NCI-H1694 (cell line): ENCODE data around the gene LOXL1.
A peak's percentile ranks its signal among the peaks of the same experiment; 100 is the strongest.

Experiments used
- DNase-seq: peaks from one replicate; lab custom pipeline; 2025; lab: John Stamatoyannopoulos, UW

LOXL1 gene

DNA sequence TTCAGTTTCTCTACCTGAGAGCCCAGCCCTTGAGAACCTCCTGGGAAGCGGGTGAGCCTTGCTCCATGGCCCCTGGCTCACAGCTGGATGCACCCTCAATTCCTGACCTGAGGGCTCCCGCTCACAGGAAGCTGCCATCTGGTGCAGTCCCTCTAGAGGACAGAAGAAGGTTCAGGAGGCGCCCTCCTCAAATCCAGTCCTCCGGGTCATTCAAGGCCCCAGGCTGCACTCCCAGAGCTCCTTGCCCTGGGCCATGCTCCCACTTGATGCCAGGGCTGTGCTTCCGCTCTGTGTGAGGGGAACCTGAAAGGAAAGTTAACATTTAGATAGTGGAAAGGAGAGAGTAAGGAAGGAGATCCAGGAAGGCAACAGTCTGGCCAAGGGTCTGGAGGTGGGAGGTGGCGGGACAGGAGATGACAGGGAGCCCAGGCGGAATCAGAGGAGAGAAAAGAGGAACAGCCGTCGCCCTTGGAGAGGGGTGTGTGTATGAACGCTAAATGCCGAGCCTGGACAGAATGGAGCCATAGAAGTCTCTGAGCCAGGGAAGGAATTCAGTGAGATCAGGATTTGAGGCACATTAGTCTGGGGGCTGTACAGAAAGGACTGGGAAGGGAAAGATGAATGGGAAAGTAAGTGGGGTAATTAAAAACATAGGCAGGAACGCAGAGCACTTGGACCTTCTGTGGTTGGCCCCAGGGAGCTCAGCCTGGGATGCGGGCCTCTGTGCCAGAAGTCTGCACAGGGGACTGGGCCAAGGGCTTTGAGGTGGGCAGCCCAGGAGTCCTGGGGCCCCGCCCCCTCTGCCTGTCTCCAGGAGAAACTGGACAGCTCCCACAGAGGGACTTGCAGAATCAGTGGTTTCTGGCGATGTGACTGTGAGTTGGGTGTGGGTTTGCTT is 26.8 kb upstream of the LOXL1 start:
- no peak for DNase-seq

DNA sequence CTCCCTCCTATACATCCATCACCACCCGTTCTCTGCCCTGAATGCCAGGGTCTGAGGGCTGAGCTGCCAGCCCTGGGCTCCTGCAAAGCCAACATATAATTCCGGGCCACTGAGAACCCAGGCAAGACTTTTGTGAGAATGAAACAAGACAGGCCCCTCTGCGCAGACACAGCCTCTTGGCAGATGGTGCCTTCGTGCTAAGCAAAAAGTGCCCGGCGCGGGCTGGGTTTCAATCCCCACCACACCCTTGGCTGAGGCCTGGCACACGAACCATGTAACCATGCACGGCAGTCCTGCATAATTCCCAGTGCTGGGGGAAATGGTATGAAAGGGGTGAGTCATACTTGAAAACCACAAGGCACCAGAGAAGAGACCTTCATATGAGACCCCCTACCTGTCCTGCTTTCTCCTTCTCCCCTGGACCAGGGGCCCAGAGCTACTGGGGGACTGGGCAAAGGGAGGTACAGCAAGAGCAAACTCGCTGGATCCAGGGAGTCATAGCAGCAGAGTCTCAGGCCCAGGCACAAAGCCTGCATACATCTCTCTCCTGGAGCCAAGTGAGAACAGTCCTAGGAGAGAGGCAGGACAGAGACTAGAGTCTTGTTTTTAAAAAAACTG is 26.1 kb upstream of the LOXL1 start:
- DNase-seq: no peak

DNA sequence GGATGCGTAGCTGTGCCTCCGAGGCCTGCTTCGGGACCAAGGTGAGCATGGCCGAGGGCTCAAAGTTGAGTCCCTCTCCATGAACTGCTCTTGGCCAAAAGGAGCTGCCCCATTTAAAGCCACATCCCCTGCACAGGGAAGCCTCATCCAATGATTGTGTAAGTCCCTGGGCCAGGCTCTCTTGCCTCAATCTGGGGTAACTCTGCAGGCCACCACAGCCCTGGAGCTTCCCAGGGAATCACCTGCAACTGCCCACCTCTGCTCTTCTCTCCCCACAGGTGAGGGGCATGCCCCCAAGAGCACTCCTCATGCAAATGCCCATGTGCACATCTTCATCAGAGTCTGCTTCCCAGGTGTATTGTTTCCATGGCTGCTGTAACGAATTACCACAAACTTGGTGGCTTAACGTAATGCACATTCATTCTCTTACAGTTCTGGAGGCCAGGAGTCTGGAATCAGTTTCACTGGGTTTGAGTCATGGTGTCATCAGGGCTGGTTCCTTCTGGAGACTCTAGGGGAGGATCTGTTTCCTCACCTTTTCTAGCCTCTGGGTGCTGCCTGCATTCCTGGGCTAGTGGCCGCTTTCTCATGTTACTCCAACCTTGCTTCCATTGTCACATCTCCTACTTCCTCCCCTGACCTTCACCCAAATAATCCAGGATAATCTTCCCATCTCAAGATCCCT is 25.0 kb upstream of the LOXL1 start:
- no peak for DNase-seq

DNA sequence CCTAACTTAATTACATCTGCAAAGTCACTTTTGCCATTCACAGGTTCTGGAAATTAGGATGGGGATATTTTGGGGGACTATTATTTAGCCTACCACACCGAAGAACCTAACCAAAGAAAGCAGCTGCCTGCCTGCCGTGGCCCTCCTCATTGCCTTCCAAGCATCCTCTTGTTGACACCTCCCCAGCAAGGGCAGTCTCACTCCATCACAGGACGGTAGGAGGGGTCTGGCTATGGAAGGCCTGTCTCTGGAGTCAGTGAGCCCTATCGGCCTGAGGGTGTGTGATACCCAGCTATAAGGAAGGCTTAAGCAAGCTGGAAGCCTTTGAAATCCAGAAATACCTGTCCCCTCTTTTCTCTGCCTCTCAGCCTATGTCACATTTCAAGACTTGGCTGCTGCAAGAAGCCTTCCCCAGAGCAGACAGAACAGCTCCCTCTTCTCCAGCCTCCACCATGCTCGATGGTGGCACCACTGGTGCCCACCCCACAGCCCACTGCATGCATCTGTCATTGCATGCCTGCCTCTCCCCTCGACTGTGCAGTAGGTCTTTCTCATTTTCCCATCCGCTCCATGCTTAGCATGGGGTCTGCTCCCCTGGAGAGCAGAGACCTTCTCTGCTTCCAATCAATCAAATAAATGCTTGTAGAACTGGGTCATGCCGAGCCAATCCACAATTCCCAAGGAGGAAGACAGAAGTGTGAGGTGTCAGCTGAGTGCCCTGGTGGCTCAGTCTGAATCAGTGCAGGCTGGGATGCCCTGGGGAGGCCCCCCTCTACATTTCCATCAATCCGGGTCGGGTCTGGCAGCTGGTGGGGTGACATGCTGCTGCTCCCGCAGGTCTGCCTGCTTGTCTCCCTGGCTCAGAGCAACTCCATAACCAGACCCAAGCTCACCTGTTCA is 23.9 kb upstream of the LOXL1 start:
- no peak for DNase-seq

DNA sequence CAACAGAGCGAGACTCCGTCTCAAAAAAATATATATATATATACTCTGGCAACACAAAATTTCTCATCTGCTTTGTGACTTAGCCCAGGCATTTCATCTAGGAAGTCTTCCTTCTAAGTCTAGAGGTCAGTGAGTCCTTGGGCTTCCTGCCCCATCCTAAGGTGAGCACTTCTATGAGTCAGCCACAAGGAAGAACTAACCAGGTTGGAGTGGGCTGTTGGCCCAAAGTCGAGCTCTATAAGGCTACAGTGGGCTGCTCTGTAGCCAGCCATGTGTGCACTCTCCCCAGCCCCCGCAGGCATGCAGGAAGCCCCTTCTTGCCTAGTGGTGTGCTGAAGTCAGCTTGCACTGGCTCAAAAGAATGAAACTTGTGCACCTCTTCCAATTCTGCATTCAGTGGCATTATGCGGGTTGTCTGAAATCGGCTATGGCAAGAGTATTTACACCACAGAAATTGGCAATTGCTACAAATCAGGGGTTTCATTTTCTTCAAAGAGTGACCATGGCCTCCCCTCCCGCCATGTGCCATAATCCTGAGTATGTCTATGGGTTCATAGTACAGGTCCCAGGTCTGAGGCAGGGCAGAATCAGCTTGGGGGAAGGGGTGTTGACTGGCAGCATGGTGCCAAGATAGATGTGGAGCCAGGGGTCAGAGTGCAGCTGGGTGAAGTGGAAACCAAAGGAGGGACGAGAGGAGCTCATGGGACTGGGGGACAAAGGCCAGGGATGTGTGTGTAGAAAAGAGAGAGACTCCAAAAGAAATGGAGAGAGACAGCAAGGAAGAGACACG is 22.0 kb upstream of the LOXL1 start:
- no peak for DNase-seq

DNA sequence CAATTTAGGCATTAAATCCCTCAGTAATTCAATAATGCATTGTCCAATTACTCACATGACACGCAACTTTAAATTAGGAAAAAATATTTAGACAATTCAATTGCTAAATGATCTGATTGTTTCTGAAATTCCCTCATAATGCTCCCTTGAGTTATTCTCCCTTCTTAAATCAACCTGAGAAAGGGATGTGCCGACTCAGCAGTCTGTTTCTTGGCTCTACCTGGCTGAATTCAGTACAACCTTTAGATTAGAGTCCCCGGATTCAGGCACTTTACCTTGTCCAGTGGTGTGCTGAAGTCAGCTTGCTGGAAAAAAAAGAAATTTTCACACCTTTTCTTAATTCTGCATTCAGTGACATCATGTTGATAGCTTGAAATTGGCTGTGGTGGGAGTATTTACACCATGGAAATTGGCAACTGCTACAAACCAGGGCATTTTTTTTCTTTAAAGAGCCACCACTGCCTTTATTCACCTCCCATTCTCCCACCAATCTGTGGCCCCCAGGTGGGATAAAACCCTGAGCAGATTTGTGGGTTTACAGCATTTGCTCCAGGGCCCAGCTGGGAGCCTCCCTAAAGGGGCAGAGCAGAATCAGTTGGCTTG is 20.9 kb upstream of the LOXL1 start:
- DNase-seq: no peak

DNA sequence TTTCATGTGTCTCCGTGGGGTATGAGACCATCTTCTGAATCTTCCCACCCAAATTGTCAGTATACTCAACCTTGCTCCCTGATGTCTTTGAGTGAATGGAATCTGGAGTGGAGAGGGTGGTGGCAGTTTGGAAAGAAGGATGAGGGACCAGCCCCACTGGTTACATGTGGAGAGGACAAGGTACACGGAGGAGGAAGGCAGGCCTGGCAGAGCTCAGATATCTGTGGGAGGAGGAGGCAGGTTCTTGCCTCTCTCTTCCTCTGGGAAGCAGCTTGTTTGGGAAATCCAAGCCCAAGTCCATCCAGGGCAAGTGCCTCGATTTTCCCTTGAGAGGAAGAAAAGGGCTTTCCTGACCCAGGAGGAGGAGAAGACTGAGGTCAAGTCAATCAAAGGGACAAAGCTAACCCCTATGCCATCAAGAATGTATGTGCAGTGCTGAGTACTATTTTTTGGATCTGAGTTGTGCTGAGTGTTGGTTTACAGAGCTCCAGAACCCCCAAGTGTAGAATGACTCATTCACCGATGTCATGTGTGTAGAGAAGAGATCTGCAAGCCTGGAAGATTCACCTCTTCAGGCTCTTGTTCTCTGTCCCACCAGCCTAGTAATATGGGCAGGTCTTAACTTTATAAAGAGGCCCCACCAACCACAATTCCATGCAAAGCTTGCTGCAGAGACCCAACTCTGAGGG is 19.8 kb upstream of the LOXL1 start:
- DNase-seq: no peak

DNA sequence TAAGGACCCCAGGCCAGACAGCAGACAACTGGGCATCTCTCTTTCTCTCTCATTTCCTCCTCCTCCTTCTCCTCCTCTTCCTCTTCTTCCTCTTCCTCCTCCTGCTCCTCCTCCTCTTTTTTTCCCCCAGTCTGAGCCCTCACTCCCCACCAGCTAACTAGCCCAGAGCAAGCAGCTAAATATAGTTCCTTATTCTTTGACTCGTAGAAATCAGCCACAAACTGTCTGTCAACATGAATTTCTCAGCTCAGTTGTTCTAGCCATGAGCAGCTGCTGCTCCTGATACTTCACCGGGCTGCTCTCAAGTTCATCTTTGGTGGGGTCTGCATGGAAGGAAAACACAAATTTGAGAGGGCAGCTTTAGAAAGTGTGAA is 19.2 kb upstream of the LOXL1 start:
- no peak for DNase-seq

DNA sequence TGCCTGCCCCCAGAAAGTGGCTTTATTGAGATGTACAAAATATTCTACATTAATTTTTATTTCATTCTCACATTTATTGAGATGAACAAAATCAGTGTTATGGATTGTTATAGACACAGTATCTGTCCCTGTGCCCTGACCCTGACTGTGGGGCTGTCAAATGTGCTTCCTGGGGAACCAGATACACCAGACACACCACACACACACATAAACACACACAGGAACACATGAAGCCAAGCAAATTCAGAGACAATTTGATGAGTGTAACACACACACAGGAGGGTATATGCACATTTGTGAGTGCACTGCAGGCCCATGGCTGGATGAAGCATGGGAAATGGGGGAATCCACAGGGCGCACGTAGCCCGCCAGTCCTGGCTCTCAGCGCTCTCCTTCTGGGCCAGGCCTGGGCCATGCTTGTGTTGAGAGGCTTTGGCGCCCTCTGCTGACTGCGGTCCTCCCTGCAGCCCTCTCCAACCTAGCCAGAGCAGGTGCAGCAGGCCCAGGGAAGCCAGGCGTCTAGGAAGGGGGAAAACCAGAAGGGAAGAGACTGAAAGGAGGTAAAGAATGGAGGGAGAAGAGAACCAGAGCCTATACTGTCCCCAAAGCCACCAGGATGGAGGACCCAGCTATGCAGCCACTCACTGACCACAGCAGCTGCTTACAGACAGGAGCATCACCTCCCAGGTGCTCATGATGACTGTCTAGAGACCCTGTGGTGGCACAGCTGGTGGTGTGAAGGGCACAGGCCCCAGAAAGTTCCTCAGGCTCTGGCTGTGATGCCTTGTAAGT is 18.0 kb upstream of the LOXL1 start:
- peak; percentile 44 for DNase-seq

DNA sequence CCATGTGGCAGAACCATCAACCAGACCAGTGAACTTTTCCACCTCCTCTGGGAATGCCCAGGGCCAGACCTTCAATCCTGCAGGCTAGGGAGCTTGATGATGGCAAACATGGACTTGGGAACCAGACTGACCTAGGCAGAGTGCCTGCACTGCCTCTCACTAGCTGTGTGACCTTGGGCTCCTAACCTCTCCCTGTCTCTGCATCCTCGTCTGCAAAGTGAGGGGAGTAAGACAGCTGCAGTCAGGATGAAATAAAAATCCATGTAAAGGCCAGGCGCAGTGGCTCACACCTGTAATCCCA is 17.5 kb upstream of the LOXL1 start:
- DNase-seq: no peak

DNA sequence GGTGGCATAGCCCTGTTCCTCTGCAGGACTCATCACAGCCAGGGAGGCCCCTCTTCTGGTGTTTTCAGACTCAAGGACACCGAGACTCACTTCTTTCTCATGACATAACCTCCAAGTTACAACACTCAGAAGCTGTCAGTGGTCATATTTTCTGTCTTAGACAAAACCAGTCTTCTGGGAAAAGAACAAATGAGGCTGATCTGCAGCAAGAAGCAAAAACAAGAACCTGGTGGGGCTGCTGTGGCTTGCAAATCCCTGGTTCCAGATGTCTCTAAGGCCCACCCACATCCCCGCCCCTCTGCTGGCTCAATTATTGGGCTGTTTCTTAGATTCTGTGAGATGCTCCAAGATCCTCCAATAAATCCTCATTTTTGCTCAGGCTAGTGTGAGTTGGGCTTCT is 16.6 kb upstream of the LOXL1 start:
- no peak for DNase-seq

DNA sequence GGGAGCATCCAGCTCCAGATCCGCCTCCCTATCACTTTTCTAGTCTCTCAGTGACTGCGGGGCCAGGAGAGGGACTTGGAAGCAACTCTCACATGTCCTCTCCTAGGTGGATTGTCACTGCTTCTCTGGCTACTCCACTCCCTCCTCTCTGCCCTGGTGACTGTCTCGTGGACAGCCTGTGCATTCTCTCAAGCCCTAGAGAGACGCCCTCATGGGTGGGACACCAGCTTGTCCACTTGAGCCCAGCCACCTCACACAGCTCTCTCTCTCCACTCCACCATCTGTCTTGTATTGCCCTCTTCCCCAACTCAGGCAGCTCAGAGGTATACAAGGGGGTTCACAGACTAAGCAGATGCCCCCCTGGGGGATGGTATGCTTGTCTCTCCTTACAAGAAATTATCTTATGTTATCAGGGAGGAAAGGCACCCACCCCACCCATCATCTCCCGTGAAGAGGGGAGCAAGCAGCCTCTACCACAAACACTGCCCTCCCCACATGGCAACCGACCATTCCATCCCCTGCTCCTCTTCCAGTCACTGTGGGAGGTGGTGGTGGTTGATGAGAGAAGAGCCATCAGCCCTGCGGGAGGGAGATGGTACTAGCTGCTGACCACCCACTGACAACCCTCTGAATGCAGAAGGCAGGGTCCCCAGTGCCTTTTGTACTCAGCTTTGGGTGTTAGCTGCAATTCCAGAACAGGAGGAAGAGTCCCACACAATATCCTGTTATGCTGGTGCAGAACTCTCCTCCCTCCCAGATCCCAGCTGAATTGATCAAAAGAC is 15.5 kb upstream of the LOXL1 start:
- no peak for DNase-seq

DNA sequence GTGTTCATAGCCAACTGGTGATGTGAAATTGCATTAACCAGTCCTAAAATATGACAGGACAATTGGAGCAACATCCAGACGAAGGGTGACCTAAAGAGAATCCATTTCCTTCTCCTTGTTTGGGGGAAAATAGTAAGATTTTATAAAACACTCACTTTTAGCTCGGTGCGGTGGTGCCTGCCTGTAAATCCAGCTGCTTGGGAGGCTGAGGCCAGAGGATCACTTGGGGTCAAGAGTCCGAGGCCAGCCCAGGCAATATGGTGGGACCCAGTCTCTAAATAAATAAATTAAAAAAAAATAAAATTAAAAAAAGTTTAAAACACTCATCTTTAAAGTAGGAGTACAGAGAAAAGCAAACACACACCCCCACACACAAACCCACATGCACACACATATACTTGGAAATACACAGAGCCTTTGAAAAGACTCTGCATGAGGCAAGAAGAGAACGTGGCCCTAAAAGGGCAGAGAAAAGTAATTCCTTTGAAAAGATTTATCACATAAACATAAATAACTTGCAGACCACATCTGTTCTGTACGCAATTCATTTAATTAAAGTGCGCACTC is 14.1 kb upstream of the LOXL1 start:
- DNase-seq: no peak

DNA sequence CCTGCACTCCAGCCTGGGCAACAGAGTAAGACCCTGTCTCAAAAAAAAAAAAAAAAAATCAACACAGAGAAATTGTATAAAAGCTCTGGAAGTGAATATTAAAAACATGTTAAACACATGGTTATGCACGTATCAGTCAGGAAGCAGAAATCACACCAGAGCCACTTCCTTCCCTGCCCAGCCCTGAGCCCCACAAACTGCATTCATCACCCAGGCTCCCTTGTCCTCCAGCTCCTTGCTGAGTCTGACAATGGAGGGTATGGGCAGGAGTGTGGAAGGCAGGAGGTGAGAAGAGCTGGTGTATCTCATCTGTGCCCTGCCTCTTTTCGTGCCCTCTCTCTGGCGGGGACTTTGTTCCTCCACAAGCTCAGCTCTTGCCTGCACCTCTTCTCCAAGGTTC is 12.1 kb upstream of the LOXL1 start:
- DNase-seq: no peak

DNA sequence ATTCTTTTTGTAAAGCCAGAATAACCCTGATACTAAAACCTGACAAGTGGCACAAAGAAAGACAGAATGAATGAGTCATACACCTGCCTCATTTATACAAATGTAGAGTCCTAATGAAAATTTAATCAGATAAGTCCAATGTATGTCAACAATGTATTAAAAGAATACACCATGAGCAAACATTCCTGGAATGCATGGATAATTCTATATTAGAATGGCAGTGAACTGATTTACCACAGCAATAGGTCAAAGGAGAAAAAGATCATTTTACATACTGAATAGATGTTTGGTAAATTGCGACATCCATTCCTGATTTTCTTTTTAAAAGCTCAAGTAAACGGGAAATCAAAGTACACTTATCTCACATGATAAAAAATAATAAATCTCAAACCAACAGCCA is 11.2 kb upstream of the LOXL1 start:
- DNase-seq: no peak

DNA sequence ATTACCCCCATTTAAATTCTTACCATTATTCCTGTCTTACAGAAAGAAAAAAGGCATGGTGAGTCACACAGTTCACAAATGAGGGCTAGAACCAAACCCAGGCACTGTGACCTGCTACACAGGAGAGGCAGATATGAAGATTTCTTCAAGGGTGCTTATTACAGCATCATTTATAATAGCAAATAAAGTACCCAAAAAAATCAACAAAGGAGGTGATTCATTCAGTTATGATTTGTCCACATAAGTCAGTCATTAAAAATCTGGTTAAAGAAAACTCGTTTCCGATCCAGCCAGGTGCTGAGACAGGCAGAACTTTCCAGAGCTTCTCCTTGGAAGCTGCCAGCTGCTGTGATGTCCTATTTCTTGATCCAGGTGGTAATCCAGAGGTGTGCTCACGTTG is 7.5 kb upstream of the LOXL1 start:
- no peak for DNase-seq

DNA sequence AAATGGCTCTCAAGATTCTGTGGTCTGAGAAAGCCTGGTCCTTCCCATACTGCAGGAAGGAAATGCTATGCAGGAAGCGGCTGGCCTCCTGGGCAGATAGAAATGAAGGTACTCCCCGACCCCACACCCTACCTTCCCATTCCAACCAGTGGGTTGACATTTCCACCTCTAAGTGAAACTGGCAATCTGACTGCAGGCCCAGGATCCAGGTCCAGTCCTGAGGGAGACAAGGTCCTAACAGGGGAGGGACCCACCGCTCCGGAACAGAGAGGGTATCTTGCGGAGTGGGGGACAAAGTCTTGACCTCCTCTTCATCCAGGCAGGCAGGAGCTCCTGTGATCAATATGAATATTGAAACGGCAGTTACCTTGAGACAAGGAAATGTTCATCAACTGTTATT is 6.6 kb upstream of the LOXL1 start:
- DNase-seq: no peak

DNA sequence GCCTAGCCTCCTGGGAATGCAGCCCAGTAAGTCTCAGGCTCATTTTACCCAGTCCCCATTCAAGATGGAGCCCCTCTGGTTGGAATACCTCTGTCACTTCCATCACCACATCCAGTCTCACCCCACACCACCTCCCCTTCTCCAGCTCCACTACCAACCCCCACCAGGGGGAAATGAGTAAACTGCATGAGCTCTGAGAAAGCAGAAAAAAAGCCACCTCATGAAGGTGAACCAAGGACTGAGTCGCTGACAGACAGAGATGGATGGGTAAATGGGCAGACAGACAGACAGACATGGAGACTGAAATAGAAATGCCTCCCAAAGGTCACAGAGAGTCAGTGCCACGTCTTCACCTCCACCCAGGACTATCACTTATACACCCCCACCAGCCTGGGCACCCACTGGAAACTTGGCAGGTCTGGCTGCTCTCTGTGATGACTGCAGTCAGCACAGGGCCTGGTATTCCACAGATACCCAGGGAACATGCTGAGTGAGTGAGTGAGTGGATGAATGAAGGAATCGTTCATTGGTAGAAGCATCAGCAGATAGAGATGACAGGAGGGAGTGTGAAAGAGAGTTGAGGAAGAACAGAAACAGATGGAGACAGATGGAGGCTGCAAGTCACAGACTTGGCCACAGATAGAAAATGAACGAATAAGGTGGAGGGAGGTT is 4.9 kb upstream of the LOXL1 start:
- no peak for DNase-seq
